ENCODE results near the gene METTL17. TPM values are rescaled to one million over a fixed set of nuclear protein-coding genes. Genes with fewer than 3 reads are reported as not detected.
A peak's percentile ranks its signal among the peaks of the same experiment; 100 is the strongest.
"Not testable (repeated sequence)": the region's sequence is repeated elsewhere in the genome, so short reads cannot be mapped to it uniquely, and the experiment has no call there.

Gene METTL17
- total RNA-seq (ENCODE audit: unreplicated experiment), result 62.7 TPM
- long read RNA-seq, transcript METTL17-202 (13 exons, 1,586 nt), result minor isoform, 9 of 59 reads
- long read RNA-seq, transcript METTL17-216 (13 exons, 1,605 nt), result minor isoform, 11 of 59 reads
- long read RNA-seq, transcript METTL17-201 (14 exons, 1,749 nt), result major isoform, 18 of 59 reads
- long read RNA-seq, partial matches to known transcripts, result 6 of 59 reads
- long read RNA-seq, other reads (novel, unspliced or antisense), result 9 of 59 reads

GRCh38 chr14:20989787-20990600 lies at the start of gene METTL17:
TSS of gene METTL17 (plus strand) at chr14:20989980. CDS start at chr14:20990003, 23 bp downstream.
- Mint-ChIP-seq H3K27me3 (ENCODE audit: unreplicated experiment) (peaks cover 5% of the 10 kb centered on the region), H3K9me3 (ENCODE audit: unreplicated experiment) (no peaks in the 10 kb centered on the region), H3K4me1 (ENCODE audit: unreplicated experiment) (peaks cover 15% of the 10 kb centered on the region), H3K27ac (ENCODE audit: unreplicated experiment) (peak within 1 kb of the TSS; percentile 82), H3K4me3 (ENCODE audit: unreplicated experiment) (peak within 1 kb of the TSS; percentile 90), H3K36me3 (ENCODE audit: low read depth, unreplicated experiment) (peaks cover 15% of the 10 kb centered on the region)
- TF ChIP-seq CTCF (IDR thresholded peaks at IDR 0.05; ENCODE audit: unreplicated experiment), result no peak
- peak; percentile 74 for DNase-seq (ENCODE audit: low spot score)

GRCh38 chr14:20945146-20945545 lies 44.6 kb upstream of the METTL17 start:
- not testable (repeated sequence) for H3K27me3 Mint-ChIP-seq (ENCODE audit: unreplicated experiment); H3K4me1 Mint-ChIP-seq (ENCODE audit: unreplicated experiment); H3K36me3 Mint-ChIP-seq (ENCODE audit: low read depth, unreplicated experiment); H3K4me3 Mint-ChIP-seq (ENCODE audit: unreplicated experiment); H3K27ac Mint-ChIP-seq (ENCODE audit: unreplicated experiment); H3K9me3 Mint-ChIP-seq (ENCODE audit: unreplicated experiment); DNase-seq (ENCODE audit: low spot score)

GRCh38 chr14:20946707-20947106 lies 43.1 kb upstream of the METTL17 start:
- not testable (repeated sequence) for H3K36me3 Mint-ChIP-seq (ENCODE audit: low read depth, unreplicated experiment); H3K9me3 Mint-ChIP-seq (ENCODE audit: unreplicated experiment); H3K4me3 Mint-ChIP-seq (ENCODE audit: unreplicated experiment); H3K27ac Mint-ChIP-seq (ENCODE audit: unreplicated experiment); H3K27me3 Mint-ChIP-seq (ENCODE audit: unreplicated experiment); DNase-seq (ENCODE audit: low spot score); H3K4me1 Mint-ChIP-seq (ENCODE audit: unreplicated experiment)

- H3K27ac Mint-ChIP-seq (ENCODE audit: unreplicated experiment); H3K27me3 Mint-ChIP-seq (ENCODE audit: unreplicated experiment); DNase-seq (ENCODE audit: low spot score); H3K9me3 Mint-ChIP-seq (ENCODE audit: unreplicated experiment); H3K36me3 Mint-ChIP-seq (ENCODE audit: low read depth, unreplicated experiment); H3K4me3 Mint-ChIP-seq (ENCODE audit: unreplicated experiment); H3K4me1 Mint-ChIP-seq (ENCODE audit: unreplicated experiment): not testable (repeated sequence)
Measured at GRCh38 chr14:20954736-20955537, 34.8 kb upstream of the METTL17 start, which contains the start of gene RNASE2. TSS of gene RNASE2 (plus strand) at chr14:20955487. CDS start at chr14:20955772, 285 bp downstream.

GRCh38 chr14:20955538-20955873 lies 34.3 kb upstream of the METTL17 start:
- not testable (repeated sequence) for H3K9me3 Mint-ChIP-seq (ENCODE audit: unreplicated experiment); H3K27me3 Mint-ChIP-seq (ENCODE audit: unreplicated experiment); H3K36me3 Mint-ChIP-seq (ENCODE audit: low read depth, unreplicated experiment); H3K4me1 Mint-ChIP-seq (ENCODE audit: unreplicated experiment); DNase-seq (ENCODE audit: low spot score); H3K4me3 Mint-ChIP-seq (ENCODE audit: unreplicated experiment); H3K27ac Mint-ChIP-seq (ENCODE audit: unreplicated experiment)

- no peak overlapping the region for H3K4me3 Mint-ChIP-seq (ENCODE audit: unreplicated experiment)
Measured at GRCh38 chr14:20956376-20956976, 33.3 kb upstream of the METTL17 start.

GRCh38 chr14:20958946-20959345 lies 30.8 kb upstream of the METTL17 start:
- H3K36me3 Mint-ChIP-seq (ENCODE audit: low read depth, unreplicated experiment); H3K27ac Mint-ChIP-seq (ENCODE audit: unreplicated experiment); H3K4me3 Mint-ChIP-seq (ENCODE audit: unreplicated experiment): not testable (repeated sequence)

More at GRCh38 chr14:20956376-20956976, 33.3 kb upstream of the METTL17 start:
- no peak overlapping the region for H3K27ac Mint-ChIP-seq (ENCODE audit: unreplicated experiment)
- peaks cover 4% of the 10 kb centered on the region for H3K4me1 Mint-ChIP-seq (ENCODE audit: unreplicated experiment)
- no peak for DNase-seq (ENCODE audit: low spot score)
- no peak for TF ChIP-seq CTCF (IDR thresholded peaks at IDR 0.05; ENCODE audit: unreplicated experiment)
- no peaks in the 10 kb centered on the region for H3K27me3 Mint-ChIP-seq (ENCODE audit: unreplicated experiment)
- H3K9me3 Mint-ChIP-seq (ENCODE audit: unreplicated experiment), result no peaks in the 10 kb centered on the region
- no peaks in the 10 kb centered on the region for H3K36me3 Mint-ChIP-seq (ENCODE audit: low read depth, unreplicated experiment)

More at GRCh38 chr14:20958946-20959345, 30.8 kb upstream of the METTL17 start:
- not testable (repeated sequence) for H3K27me3 Mint-ChIP-seq (ENCODE audit: unreplicated experiment); DNase-seq (ENCODE audit: low spot score); H3K4me1 Mint-ChIP-seq (ENCODE audit: unreplicated experiment); H3K9me3 Mint-ChIP-seq (ENCODE audit: unreplicated experiment)

Measured in endothelial cell (in vitro differentiated cells).